T-helper 1 cell treated with Interleukin-12 subunit alpha and Interleukin-12 subunit beta and Interleukin-4 antibody, amounts not matched to agents 30 ng/mL and 1 ng/mL, for 36 hours (primary cell): ENCODE results near the gene CRB2. TPM values are rescaled to one million over a fixed set of nuclear protein-coding genes. Genes with fewer than 3 reads are reported as not detected.

Experiments used
- intact Hi-C: fragments of 100-400 bp; cut with micrococcal nuclease; formaldehyde crosslinking; loops from one replicate; pipeline ENCODE4 v1.15.1; 2024
- total RNA-seq: library from RNA; stranded (reverse); gene quantifications from 2 replicates; pipeline ENCODE4 v1.2.3, GENCODE V29; 2022

The CRB2 gene
- total RNA-seq, 1 donor from 2014 or later = not detected

DNA sequence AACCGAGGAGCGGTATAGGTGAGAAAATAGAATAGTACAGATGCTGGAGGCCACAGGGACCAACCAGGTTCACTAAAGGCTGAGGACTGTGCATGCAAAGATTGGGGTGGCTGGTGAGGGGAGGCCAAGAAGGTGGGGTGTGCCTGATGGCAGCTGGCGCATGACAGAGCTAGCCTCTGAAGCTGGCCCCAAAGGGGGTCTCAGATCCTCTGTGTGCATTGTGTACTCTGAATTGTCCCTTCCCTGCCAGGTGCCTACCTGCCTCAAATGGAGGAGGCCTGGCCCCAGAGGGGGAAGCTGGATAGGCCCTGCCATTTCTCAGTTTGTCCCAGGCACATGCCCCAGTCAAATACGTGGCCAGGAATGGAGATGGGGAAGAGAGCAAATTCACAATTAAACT lies 63.1 kb downstream of the CRB2 start:
- intact Hi-C loops = no loop called here

DNA sequence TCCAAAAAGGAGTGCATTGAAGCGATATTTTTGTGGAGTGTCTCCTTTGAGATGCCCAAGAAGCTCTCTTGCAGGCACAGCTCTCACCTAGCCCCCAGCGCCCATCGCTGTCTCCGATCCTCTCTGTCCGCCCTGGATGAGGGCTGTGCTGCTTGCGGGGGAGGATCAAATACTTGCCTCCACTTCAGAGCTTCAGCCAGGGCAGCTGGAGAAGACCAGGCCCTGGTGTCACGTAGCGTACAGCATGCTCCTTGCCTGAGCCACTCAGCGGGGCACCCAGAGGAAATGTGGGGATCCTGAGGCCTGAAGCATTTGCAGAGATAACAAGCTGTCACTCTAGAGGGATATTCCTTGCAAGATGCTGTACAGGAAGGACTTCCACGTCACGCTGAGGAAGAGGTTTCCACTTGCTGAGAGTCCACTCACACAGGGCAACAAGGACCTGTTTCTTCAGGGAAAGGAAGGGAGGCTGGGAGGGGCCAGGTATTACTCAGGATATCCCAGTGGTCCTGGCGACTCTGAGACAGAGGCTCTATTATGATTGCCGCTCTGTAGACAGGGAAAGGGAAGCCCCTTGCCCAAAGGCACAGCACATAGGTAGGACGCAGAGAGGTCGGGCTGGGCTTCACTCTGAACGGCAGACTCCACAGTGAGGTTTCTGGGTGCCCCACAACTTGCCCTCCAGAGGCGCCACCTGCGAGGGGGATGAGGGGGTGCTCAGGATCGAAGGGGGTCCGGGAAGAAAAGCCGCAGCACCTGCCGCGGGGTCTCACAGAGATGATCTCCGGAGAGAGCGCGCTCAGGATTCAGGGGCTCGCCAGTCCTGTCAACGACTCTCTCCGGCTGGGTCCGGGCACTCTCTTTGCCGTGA lies 64.0 kb downstream of the CRB2 start:
- intact Hi-C loops = no loop called here

DNA sequence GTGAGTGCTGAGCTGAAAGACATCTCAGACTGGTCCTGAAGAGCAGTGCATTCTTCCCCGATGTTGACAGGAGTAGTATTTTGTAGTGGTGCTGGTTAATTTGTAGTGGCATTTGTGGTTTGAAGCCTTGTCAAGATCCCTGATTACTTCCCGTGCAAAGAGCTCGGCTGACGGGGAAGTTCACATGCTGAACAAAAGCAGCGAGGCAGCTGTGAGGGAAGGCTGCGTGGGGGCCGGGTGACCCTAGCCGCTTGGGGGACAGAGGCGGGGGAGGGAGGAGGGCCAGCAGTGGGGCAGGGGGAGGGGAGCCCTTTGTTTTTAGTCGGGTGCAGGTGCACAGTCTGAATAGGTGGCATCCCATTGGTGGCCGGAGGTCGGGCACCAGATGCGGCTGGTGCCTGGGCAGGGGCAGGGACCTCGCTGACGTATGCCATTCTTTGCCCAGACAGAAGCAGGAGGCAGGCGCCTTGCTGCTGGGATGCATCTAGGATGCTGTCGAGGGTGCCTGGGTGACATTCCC lies 64.7 kb downstream of the CRB2 start:
- intact Hi-C loops = no loop called here

DNA sequence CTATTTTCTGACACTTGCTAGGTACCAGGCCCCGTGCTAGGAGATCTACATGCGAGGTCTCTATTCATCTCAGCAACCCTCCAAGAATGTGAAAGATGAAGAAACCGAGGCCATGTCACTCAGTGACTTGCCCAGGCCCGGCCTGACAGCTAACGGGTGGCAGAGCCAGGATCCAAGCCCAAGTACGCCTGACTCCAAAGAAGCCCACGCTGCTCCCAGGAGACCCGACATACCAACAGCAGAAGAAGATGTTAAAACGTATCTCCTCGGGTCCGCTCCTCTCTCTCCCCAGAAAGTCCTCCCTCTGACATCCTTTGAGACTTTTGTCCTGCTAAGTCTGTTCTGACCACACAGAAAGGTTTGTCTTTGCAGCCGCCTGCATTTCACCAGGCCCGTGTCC lies 65.2 kb downstream of the CRB2 start:
- intact Hi-C loops = no loop called here

DNA sequence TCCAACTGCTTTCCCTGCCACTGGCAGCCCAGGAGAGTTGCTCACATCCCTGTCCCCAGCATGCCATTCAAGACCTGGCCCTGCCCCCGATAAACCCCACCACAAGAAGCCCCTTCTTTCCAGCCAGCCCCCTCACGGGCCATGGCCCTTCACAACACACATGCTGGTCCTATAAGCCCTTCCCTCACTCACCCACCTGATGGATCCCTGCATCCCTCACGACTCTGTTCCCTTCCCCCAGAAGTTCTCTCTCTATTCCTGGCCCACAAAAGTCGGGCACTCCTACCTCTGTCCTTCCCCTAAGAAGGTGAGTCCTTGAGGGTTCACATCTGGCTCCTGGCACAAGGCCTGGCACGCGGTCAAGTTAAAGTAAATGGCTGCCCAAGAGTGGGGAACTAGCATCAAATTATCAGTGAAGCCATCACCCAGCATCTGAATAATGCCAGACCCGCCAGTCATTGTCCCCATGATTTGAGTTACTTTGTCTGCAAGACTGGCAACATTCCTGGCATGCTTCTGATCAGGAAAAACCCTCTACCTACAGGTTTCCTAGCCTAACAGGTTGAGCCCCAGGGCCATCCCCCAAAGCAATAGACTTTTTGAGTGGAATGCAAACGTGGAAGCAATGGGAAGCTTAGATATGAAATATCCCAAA lies 65.9 kb downstream of the CRB2 start:
- intact Hi-C loops = no loop called here

DNA sequence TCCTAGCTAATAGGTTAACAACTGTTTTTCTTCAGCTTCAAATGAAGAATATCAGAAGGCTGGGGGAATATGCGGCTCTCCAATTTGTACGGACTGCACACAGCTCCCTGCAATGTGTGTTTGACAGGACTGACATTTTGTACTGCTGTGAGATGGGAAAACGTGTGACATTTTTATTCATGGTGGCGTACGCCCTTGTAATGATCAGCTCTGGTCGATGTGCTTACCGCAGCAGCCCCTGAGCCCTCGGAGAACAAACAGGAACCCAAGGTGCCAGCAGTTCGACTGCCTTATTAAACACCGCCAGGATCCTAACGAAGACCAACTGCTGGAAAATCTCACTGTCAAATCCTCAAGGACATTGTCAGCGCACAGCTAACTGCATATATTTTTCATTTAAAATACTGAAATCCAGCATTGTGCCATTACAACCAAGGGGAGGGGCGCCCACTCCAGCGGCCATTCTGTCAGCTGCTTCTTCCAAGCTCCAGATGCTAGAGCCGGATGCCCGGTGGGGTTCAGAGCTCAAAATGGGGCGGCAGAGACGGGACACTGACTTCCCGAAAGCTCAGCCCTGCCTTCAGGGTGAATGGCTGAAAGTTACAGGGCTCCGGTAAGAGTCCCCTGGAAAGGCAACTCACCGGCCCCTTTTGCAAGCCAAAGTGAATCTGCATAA lies 66.8 kb downstream of the CRB2 start:
- intact Hi-C loops = no loop called here

DNA sequence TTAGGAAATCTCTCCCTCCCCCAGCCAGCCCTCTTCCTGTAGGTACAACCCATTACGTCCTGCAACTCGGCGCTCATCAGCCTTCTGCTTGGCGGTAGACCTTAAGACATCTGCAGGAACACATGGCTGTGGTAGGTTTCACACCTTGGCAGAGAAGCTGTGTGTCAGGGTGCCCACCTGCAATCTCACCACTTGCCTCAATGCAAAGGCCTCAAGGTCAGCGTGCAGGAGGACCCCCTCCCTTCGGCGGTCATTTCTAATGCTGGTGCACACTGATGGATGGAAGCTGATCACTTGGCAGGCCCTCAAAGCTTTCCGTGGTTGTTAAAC lies 67.3 kb downstream of the CRB2 start:
- intact Hi-C loops = no loop called here

DNA sequence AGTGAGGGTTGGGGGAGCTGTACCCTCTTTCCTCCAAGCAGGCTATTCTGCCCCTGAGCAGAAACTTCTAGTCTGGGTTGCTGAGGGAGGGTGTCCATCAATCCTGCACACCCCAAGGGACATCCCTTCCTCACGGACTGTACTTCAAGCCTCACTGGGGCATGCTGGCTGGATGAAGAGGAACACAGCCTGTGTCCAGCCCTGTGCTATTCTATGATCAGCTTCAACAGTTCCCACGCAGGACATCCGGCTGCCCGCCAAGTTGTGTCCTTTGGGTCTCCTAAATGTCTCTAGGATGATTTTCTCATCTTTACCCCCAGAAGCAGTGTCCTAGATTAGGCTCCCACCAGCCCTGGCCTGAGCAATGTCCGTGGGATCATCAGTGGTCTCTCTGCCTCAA lies 68.1 kb downstream of the CRB2 start:
- intact Hi-C loops = no loop called here

DNA sequence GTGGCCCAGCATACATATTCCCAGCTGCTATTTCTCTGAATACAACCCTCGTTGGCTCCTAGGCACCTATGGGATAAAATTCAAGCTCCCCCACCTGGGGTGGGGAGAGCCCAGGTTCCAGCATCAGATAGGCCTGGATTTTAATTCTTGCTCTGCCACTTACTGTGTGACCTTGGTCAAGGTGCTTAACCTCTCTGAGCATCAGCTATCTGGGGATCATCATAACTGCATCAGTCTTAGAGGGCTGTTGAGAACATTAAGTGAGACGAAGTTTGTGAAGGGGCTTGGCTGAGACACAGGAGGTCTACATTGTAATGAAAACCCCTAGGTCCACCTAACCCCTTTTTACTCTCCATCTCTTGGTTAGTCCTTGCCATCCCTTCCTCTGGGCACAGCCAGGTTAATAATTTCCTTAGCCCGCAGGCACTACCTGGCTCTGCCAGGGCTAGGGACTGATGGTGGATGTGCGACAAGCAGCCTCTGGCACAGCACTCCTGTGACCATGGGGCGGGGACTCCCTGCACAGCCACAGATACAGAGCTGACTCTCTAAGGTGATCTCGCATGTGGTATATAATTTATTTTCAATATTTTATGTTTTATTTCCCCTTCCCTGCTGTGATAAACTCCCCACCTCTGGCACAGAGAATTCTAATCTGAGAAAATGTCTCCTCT lies 68.7 kb downstream of the CRB2 start:
- intact Hi-C loops = no loop called here

DNA sequence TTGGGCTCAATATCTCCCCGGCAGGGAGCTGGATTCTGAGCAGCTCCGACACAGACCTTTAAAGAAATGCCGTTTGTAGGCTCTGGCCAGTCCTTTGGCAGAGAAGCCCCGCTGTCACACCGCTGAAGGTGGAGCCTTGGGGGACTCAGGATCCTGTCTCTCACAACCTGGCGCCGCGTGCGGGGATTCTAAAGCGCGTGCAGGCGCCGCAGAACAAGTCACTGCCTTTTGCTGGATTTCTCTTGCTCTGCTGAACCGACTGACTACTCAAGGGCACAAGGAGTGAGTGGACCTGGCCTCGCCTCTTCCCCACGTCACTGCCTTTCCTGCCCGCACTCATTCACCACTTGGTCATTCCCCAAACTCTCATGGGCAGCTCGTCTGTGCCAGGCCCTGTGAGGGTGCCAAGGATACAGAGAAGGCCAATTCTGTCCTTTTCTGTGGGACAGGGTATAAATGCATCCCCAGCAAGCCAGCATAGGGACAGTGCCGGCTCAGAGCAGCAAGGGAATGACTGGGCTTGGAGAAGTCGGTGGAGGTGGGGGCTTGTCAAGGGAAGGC lies 69.3 kb downstream of the CRB2 start:
- intact Hi-C loops = no loop called here

DNA sequence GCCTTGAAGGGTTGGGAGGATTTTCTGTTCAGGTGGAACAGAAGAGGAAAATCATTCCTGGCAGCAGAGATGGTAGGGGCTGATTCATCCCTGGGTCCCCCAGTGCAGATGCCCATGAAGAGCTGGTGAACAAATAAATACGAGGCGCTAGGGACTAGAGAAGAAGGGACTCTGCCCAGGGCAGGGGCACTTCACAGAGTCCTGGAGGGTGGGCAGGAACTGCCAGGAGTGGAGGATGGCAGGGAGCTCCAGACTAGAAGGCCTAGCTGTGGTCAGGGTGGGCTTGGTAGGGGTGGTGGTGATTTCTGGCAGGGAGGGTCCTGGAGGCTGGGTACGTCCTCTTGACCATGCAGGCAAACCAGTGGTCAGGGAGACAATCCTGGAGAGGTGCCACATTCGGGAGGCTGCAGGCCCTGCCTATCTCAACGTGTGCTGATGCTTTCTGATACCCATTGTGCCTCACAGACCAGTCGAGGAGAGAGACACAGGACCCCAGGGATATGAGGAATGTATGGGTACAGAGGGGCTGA lies 69.9 kb downstream of the CRB2 start:
- intact Hi-C loops = no loop called here

DNA sequence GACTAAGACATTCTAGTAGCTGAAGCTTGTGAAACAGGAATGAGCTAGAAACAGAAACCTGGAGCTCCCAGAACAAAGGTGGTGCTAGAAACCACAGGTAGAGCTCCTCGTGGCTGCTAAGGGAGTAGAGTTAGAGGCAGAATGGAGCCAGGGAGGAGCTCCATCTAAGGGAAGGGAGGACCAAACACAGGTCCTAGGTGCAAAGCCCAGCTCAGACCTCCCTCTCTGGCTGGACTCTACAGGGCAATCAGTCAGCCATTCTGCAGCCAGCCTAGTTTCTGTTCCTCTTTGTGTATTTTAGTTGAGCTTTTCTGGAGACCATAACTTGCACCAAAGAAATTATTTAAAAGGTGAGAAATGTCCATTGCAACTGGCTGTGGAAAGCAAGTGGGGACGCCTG lies 70.4 kb downstream of the CRB2 start:
- intact Hi-C loops = no loop called here

Other genes with a start within 250 kb of the CRB2 start
- gene STRBP, start 87.6 kb upstream of the CRB2 start, total RNA-seq = 14.9 and 16.6 TPM in 2 replicates